KOPT-K1 (cell line): ENCODE data around the gene TMEM45A.

Source experiments
- H3K27ac ChIP-seq: fragments of 200-600 bp; sonication (generic); 2 replicates; pipeline ENCODE4 v1.5.1; 2016; ENCODE audit warnings: antibody characterized with exemption, mild to moderate bottlenecking, low read depth, low read length; ENCODE audit not compliant: poor library complexity, severe bottlenecking
- H3K36me3 ChIP-seq: fragments of 200-600 bp; sonication (generic); 2 replicates; pipeline ENCODE4 v1.5.1; 2017; ENCODE audit warnings: antibody characterized with exemption, mild to moderate bottlenecking, low read length, moderate library complexity; ENCODE audit not compliant: insufficient read depth
- H3K9me3 ChIP-seq: fragments of 200-600 bp; sonication (generic); 2 replicates; pipeline ENCODE4 v1.5.1; 2017; ENCODE audit warnings: antibody characterized with exemption, low read length, mild to moderate bottlenecking; ENCODE audit not compliant: insufficient read depth, poor library complexity, severe bottlenecking

Gene TMEM45A

GRCh38 chr3:100516232-100516631, 23.8 kb downstream of the TMEM45A start:
- Histone ChIP-seq H3K9me3 (no peaks in the 10 kb centered on the region), H3K27ac (no peak overlapping the region), H3K36me3 (no peaks in the 10 kb centered on the region)

- Histone ChIP-seq H3K9me3 (no peaks in the 10 kb centered on the region), H3K36me3 (no peaks in the 10 kb centered on the region), H3K27ac (no peak overlapping the region)
Observed at GRCh38 chr3:100516838-100517237, 24.4 kb downstream of the TMEM45A start.

GRCh38 chr3:100517276-100517675, 24.9 kb downstream of the TMEM45A start:
- no peaks in the 10 kb centered on the region for H3K9me3 ChIP-seq
- no peaks in the 10 kb centered on the region for H3K36me3 ChIP-seq
- no peak overlapping the region for H3K27ac ChIP-seq

- Histone ChIP-seq H3K9me3 (no peaks in the 10 kb centered on the region), H3K36me3 (no peaks in the 10 kb centered on the region), H3K27ac (no peak overlapping the region)
Observed at GRCh38 chr3:100518244-100518643, 25.8 kb downstream of the TMEM45A start.

GRCh38 chr3:100518983-100519382, 26.6 kb downstream of the TMEM45A start:
- no peak overlapping the region for H3K27ac ChIP-seq
- no peaks in the 10 kb centered on the region for H3K36me3 ChIP-seq
- no peaks in the 10 kb centered on the region for H3K9me3 ChIP-seq

- Histone ChIP-seq H3K36me3 (no peaks in the 10 kb centered on the region), H3K27ac (no peak overlapping the region), H3K9me3 (no peaks in the 10 kb centered on the region)
Observed at GRCh38 chr3:100521439-100521845, 29.0 kb downstream of the TMEM45A start.

- Histone ChIP-seq H3K27ac (no peak overlapping the region), H3K36me3 (no peaks in the 10 kb centered on the region), H3K9me3 (no peaks in the 10 kb centered on the region)
Observed at GRCh38 chr3:100522125-100522524, 29.7 kb downstream of the TMEM45A start.

GRCh38 chr3:100523050-100523760, 30.8 kb downstream of the TMEM45A start:
- H3K9me3 ChIP-seq = no peaks in the 10 kb centered on the region
- no peaks in the 10 kb centered on the region for H3K36me3 ChIP-seq
- no peak overlapping the region for H3K27ac ChIP-seq

GRCh38 chr3:100525753-100526612, 33.6 kb downstream of the TMEM45A start:
- Histone ChIP-seq H3K27ac (no peak overlapping the region), H3K9me3 (no peaks in the 10 kb centered on the region)

GRCh38 chr3:100526613-100527346, 34.4 kb downstream of the TMEM45A start:
- H3K9me3 ChIP-seq = no peaks in the 10 kb centered on the region
- no peak overlapping the region for H3K27ac ChIP-seq
- H3K36me3 ChIP-seq = no peaks in the 10 kb centered on the region

More at GRCh38 chr3:100525753-100526612, 33.6 kb downstream of the TMEM45A start:
- H3K36me3 ChIP-seq = no peaks in the 10 kb centered on the region

- Histone ChIP-seq H3K36me3 (no peaks in the 10 kb centered on the region), H3K27ac (no peak overlapping the region)
Observed at GRCh38 chr3:100527347-100527735, 34.9 kb downstream of the TMEM45A start.

GRCh38 chr3:100531093-100531492, 38.7 kb downstream of the TMEM45A start:
- H3K27ac ChIP-seq = no peak overlapping the region
- no peaks in the 10 kb centered on the region for H3K9me3 ChIP-seq
- no peaks in the 10 kb centered on the region for H3K36me3 ChIP-seq

More at GRCh38 chr3:100527347-100527735, 34.9 kb downstream of the TMEM45A start:
- no peaks in the 10 kb centered on the region for H3K9me3 ChIP-seq

GRCh38 chr3:100532411-100532810, 40.0 kb downstream of the TMEM45A start:
- Histone ChIP-seq H3K36me3 (no peaks in the 10 kb centered on the region), H3K27ac (no peak overlapping the region), H3K9me3 (no peaks in the 10 kb centered on the region)

- Histone ChIP-seq H3K36me3 (no peaks in the 10 kb centered on the region), H3K27ac (no peak overlapping the region), H3K9me3 (no peaks in the 10 kb centered on the region)
Observed at GRCh38 chr3:100533176-100533575, 40.8 kb downstream of the TMEM45A start.

GRCh38 chr3:100535610-100535943, 43.2 kb downstream of the TMEM45A start:
- H3K36me3 ChIP-seq = no peaks in the 10 kb centered on the region
- H3K27ac ChIP-seq = no peak overlapping the region
- no peaks in the 10 kb centered on the region for H3K9me3 ChIP-seq
